ENCODE measurements around the gene XPOT.

The XPOT gene

DNA sequence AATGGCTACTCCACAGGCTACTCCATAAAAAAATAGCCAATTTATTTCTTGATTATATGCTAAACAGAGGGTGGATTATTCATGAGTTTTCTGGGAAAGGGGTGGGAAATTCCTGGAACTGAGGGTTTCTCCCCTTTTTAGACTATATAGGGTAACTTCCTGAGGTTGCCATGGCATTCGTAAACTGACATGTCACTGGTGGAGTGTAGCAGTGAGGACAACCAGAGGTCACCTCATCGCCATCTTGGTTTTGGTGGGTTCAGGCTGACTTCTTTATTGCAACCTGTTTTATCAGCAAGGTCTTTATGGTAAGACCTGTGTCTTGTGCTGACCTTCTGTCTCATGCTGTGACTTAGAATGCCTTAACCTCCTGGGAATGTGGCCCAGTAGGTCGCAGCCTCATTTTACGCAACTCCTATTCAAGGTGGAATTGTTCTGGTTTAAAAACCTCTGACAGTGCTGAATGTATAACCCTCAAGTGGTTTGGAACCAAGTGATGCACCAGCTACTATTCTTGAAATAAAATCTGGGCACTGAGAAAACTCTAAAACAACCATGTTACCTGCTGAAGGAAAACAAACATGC is 41.4 kb upstream of the XPOT start:
- no peaks in the 10 kb centered on the region for H3K79me2 ChIP-seq (ENCODE audit: insufficient read depth, low read length)
- H3K27me3 ChIP-seq (ENCODE audit: insufficient read depth, low read length) = no peaks in the 10 kb centered on the region
- H3K4me3 ChIP-seq (ENCODE audit: low read depth, low read length, poor library complexity, severe bottlenecking) = no peak overlapping the region
- no peaks in the 10 kb centered on the region for H3K4me1 ChIP-seq (ENCODE audit: insufficient read depth, low read length, severe bottlenecking)
- H3F3A ChIP-seq (ENCODE audit: insufficient read depth, low read length) = no peaks in the 10 kb centered on the region
- H3K4me2 ChIP-seq (ENCODE audit: low read length) = no peak overlapping the region
- no peaks in the 10 kb centered on the region for H3K36me3 ChIP-seq (ENCODE audit: insufficient read depth, low read length)
- no peaks in the 10 kb centered on the region for H4K20me1 ChIP-seq (ENCODE audit: insufficient read depth, low read length)
- no peaks in the 10 kb centered on the region for H3K9me3 ChIP-seq (ENCODE audit: low read length)
- H3K9ac ChIP-seq (ENCODE audit: low read length) = no peak overlapping the region
- H3K9me2 ChIP-seq (ENCODE audit: low read depth, low read length) = no peaks in the 10 kb centered on the region
- no peak for TF ChIP-seq EZH2 (IDR thresholded peaks at IDR 0.05; ENCODE audit: borderline replicate concordance, low read length)
- TF ChIP-seq, protein P1, sequence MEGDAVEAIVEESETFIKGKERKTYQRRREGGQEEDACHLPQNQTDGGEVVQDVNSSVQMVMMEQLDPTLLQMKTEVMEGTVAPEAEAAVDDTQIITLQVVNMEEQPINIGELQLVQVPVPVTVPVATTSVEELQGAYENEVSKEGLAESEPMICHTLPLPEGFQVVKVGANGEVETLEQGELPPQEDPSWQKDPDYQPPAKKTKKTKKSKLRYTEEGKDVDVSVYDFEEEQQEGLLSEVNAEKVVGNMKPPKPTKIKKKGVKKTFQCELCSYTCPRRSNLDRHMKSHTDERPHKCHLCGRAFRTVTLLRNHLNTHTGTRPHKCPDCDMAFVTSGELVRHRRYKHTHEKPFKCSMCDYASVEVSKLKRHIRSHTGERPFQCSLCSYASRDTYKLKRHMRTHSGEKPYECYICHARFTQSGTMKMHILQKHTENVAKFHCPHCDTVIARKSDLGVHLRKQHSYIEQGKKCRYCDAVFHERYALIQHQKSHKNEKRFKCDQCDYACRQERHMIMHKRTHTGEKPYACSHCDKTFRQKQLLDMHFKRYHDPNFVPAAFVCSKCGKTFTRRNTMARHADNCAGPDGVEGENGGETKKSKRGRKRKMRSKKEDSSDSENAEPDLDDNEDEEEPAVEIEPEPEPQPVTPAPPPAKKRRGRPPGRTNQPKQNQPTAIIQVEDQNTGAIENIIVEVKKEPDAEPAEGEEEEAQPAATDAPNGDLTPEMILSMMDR (IDR thresholded peaks at IDR 0.05; ENCODE audit: low read length) = no peak
- H2AFZ ChIP-seq (ENCODE audit: low read length) = no peak overlapping the region
- no peak overlapping the region for H3K27ac ChIP-seq (ENCODE audit: low read depth, low read length, poor library complexity, severe bottlenecking)

DNA sequence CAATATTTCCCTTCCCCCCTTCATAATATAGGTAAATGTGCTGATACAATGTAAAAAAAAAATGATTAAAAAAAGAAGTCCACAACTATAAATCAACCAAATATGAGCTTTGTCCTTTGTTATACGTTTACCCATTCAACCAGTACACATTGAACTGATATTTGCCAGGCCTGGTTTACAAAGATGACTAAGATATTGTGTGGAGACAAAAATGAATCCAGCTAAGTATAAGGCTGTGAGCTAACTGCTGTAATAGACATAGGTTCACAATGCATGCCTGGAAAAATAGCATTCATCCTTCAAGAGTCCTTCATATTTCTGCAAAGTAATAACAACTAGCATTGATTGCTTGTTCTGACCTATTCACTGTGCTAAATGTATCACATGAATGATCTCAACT is 20.5 kb upstream of the XPOT start:
- Histone ChIP-seq H3K4me3 (ENCODE audit: low read depth, low read length, poor library complexity, severe bottlenecking) (no peak overlapping the region), H3K4me2 (ENCODE audit: low read length) (no peak overlapping the region), H2AFZ (ENCODE audit: low read length) (no peak overlapping the region)

DNA sequence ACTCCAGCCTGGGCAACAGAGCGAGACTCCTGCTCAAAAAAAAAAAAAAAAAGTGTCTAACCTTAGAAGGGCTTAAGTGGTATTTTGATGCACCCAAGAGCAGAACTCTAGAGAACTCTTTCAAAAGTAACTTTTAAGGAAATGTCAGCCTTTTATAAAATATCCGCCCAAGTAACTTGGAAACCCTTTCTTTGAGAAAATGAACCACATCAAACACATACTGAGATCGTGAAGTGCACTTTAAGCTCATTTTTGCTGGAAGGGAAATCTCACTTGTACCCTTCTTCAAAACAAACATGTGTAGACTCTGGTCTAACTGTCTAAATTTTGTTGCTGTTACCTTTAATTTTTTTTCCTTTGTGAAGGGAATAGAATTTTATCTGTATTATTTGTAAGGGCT is 19.2 kb upstream of the XPOT start:
- no peaks in the 10 kb centered on the region for H3F3A ChIP-seq (ENCODE audit: insufficient read depth, low read length)
- no peaks in the 10 kb centered on the region for H3K36me3 ChIP-seq (ENCODE audit: insufficient read depth, low read length)
- no peak overlapping the region for H3K4me3 ChIP-seq (ENCODE audit: low read depth, low read length, poor library complexity, severe bottlenecking)
- no peak overlapping the region for H3K9ac ChIP-seq (ENCODE audit: low read length)
- H3K4me1 ChIP-seq (ENCODE audit: insufficient read depth, low read length, severe bottlenecking) = no peaks in the 10 kb centered on the region
- no peaks in the 10 kb centered on the region; the same call in 1 of the 2 replicates for H3K27me3 ChIP-seq (ENCODE audit: insufficient read depth, low read length)
- TF ChIP-seq EZH2 (IDR thresholded peaks at IDR 0.05; ENCODE audit: borderline replicate concordance, low read length) = no peak
- TF ChIP-seq, protein P1 (IDR thresholded peaks at IDR 0.05; ENCODE audit: low read length) = no peak
- no peak overlapping the region for H3K4me2 ChIP-seq (ENCODE audit: low read length)
- no peaks in the 10 kb centered on the region for H4K20me1 ChIP-seq (ENCODE audit: insufficient read depth, low read length)
- H2AFZ ChIP-seq (ENCODE audit: low read length) = no peak overlapping the region
- no peaks in the 10 kb centered on the region for H3K79me2 ChIP-seq (ENCODE audit: insufficient read depth, low read length)
- H3K9me3 ChIP-seq (ENCODE audit: low read length) = no peaks in the 10 kb centered on the region
- no peaks in the 10 kb centered on the region for H3K9me2 ChIP-seq (ENCODE audit: low read depth, low read length)
- H3K27ac ChIP-seq (ENCODE audit: low read depth, low read length, poor library complexity, severe bottlenecking) = no peak overlapping the region

More for the DNA sequence above, 20.5 kb upstream of the XPOT start:
- H3K27ac ChIP-seq (ENCODE audit: low read depth, low read length, poor library complexity, severe bottlenecking) = no peak overlapping the region
- no peaks in the 10 kb centered on the region for H3K36me3 ChIP-seq (ENCODE audit: insufficient read depth, low read length)
- no peak overlapping the region for H3K9ac ChIP-seq (ENCODE audit: low read length)
- H3K9me3 ChIP-seq (ENCODE audit: low read length) = no peaks in the 10 kb centered on the region
- H4K20me1 ChIP-seq (ENCODE audit: insufficient read depth, low read length) = no peaks in the 10 kb centered on the region
- H3K9me2 ChIP-seq (ENCODE audit: low read depth, low read length) = no peaks in the 10 kb centered on the region
- H3K79me2 ChIP-seq (ENCODE audit: insufficient read depth, low read length) = no peaks in the 10 kb centered on the region
- H3F3A ChIP-seq (ENCODE audit: insufficient read depth, low read length) = no peaks in the 10 kb centered on the region
- H3K27me3 ChIP-seq (ENCODE audit: insufficient read depth, low read length) = no peaks in the 10 kb centered on the region; the same call in 1 of the 2 replicates
- H3K4me1 ChIP-seq (ENCODE audit: insufficient read depth, low read length, severe bottlenecking) = no peaks in the 10 kb centered on the region
- TF ChIP-seq, protein P1 (IDR thresholded peaks at IDR 0.05; ENCODE audit: low read length) = no peak
- no peak for TF ChIP-seq EZH2 (IDR thresholded peaks at IDR 0.05; ENCODE audit: borderline replicate concordance, low read length)

Measured in OCI-LY1 (cell line).